Hepatocyte (in vitro differentiated cells): ENCODE results near the gene SLCO3A1.

Experiments
- CTCF ChIP-seq: fragments of 200-600 bp; sonication (generic); IDR thresholded peaks from 2 replicates; pipeline ENCODE4 v1.5.1; 2016; ENCODE audit warnings: antibody characterized with exemption, mild to moderate bottlenecking; ENCODE audit not compliant: poor library complexity
- EZH2 ChIP-seq: fragments of 200-600 bp; sonication (generic); IDR thresholded peaks from 2 replicates; pipeline ENCODE4 v1.6.1; 2016; ENCODE audit warnings: antibody characterized with exemption, mild to moderate bottlenecking, borderline replicate concordance
- EZH2phosphoT487 ChIP-seq: fragments of 200-600 bp; sonication (generic); IDR thresholded peaks from one replicate; pipeline ENCODE4 v1.6.1; 2018; ENCODE audit warnings: antibody characterized with exemption, mild to moderate bottlenecking, low read depth, moderate library complexity; ENCODE audit not compliant: unreplicated experiment, severe bottlenecking

- TF ChIP-seq CTCF (no peak), EZH2phosphoT487 (no peak), EZH2 (no peak)
These were observed 91.9 kb downstream of the SLCO3A1 start for GRCh38 chr15:91945385-91945784.
